Stimulated activated CD4-positive, alpha-beta T cell treated with anti-CD3 and anti-CD28 coated beads, Interleukin-1b, Interleukin-23, amount 100 ng/mL, for 48 hours (primary cell): ENCODE data around the gene STAM.
"Not testable (repeated sequence)": the region's sequence is repeated elsewhere in the genome, so short reads cannot be mapped to it uniquely, and the experiment has no call there.

Experiments
- DNase-seq: peaks from one replicate; pipeline ENCODE4 v3.0.0-alpha.2; 2020

Gene STAM

DNA sequence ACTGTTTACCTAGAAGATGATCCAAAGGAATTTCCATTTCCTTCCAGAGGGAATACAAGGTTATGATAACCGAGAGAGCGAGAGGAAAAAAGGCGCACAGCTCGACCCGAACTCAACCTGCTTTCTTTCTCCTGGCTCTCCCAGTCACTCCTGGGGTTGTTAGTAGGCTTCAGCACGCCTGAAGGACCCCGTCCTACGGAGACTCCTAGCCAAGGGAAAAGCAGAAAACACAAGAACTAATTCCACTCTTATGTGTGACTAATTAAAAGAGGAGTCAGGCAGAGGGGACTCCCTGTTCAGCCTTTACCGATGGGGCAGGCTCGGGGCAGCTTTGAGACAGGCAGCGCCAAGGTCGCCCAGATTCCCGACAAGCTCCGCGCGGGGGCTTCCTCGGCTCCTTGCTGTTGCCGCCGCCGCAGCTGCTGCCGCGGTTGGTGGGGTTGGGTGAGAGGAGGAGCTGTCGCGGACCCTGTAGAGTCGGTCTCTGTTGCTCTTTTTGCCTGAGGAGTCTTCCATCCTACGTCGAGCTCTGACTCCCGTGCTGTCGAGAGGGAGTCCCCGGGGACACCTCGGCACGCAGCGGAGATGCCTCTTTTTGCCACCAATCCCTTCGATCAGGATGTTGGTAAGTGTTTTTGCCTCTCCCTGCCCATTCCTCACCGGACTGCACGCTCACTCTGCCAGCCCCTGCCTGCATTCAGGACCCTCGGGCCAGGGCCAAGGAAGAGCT lies at the start of gene STAM:
TSS of gene STAM (plus strand) at position 397 of the 730 bp plus-strand sequence. CDS start at position 586, 189 bp downstream.
- peak; percentile 93 for DNase-seq

DNA sequence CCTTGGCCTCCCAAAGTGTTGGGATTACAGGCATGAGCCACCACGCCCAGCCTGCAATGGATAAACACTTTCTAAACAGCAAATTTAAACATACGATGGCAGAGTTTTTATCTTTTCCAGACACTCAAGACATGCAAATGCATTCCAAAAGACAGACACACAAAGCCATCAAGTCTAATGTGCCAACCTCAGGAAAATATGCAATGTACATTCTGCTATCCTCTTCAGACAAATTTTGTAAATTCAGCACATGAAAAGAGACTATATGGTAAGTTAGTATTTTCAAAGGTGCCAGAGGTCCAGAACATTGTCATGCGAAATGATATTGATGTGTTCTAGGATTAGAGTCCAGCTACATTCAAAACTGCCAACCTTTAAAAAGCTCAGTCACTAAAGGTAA lies 46.6 kb upstream of the STAM start:
- no peak for DNase-seq

DNA sequence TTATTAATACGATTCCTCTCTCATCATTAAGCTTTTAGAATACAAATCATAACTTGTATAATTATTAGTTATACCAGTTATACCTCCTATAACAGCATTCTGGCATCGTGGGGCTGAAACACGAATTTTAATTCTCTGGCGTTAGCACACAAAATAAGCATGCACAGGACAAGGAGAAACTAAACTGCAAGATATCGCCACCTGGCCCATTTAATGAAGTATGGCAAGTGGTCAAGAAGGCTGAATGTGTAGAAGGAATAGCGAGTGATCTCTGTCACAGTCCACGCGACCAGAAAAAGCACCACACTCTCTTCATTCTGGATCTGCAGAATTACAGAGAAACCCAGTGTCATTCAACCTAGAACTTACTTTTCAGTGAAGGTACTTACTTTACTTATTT lies 44.9 kb upstream of the STAM start:
- DNase-seq: no peak

DNA sequence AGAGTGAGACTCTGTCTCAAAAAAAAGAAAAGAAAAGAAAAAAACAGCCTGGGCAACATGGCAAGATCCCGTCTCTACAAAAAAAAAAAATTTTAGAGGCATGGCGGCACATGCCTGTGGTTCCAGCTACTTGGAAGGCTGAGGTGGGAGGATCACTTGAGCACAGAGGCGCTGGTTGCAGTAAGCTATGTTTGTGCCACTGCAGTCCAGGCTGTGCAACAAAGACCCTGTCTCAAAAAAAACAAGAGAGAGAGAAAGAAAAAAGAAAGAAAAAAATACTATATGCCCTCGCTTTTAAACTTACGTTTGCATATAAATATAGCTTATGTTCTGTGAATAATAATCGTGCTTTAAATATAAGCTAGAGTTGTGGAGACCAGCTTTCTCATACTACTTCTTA lies 38.0 kb upstream of the STAM start:
- no peak for DNase-seq

DNA sequence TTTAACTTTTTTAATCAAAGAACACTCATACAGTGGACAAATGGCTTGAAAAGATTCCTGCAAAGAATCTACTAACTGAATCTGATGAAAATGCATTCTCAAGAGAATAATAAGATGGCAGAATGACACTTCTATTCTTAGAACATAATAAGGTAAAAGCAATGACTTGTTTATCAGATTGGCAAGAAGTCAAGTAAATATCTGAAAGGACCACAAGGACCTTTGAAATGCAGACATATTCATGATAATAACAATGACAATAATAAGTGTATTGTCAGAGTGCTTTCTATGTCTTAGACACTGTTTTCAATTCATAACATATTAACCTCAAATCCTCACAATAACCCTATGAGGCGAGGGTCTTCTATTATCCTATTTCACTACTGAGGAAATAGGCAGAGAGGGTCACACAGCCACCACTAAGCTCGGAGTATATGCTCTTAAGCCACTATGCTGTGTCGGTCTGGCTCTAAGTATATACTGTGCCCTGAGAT lies 37.4 kb upstream of the STAM start:
- no peak for DNase-seq

DNA sequence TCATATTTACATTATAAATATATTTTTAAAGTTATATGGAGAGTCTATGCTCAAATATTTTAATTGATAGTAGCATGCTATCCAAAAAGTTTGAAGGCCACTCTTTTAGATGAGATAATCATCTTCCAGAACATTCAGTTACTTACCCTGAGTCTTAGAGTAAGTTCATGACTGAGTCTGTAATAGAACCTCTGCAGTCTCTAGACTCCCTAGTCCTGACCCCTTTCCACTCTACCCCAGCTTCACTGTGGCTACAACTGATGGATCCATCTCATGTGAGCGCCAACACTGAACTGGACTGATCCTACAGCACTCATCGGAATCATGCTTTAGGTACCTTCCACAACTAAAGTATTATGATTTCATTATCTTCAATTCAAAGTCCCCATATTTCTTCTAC lies 36.9 kb upstream of the STAM start:
- no peak for DNase-seq

DNA sequence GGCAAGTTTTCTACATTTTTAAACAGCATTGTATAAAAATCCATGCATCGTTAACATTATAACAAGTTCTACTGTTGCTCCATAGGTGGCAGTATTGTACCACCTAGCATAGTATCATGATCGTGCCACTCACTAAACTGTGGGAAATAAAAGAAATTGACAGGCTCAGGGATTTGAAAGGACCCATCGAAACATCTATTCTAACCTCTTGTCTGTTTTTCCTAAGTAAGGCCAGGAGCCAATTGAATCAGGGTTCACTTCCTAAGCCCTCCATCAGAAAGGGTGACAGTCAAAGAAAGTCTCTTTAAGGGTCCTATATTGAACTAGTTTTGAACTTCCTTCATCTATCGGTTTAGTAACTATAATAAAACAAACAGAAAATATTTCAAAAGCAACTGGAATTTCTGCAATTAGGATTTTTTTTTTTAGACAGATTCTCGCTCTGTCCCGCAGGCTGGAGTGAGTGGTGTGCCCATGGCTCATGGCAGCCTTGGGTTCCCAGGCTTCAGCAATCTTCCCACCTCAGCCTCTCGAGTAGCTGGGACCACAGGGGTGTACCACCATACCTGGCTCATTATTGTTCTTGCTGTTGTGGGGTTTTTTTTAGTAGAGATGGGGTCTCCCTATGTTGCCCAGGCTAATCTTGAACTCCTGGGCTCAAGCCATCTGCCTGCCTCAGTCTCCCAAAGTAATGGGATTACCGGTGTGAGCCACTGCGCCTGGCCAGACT lies 36.2 kb upstream of the STAM start:
- no peak for DNase-seq

DNA sequence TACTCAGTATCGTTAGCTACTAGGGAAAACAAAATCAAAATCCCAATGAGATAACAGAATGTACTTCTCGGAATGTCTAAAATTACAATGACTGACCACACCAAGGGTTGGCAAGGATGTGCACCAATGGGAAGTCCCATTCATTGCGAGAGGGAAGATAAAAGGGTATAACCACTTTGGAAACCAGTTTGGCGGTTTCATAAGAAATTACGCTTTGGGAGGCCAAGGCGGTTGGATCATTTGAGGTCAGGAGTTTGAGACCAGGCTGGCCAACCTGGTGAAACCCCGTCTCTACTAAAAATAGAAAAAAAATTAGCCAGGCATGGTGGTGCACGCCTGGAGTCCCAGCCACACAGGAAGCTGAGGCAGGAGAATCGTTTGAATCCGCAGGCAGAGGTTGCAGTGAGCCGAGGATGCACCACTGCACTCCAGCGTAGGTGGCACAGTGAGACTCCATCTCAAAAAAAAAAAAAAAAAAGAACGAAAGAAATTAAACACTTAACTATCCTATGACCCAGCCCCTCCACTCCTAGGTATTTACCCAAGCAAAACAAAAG lies 34.4 kb upstream of the STAM start:
- no peak for DNase-seq

DNA sequence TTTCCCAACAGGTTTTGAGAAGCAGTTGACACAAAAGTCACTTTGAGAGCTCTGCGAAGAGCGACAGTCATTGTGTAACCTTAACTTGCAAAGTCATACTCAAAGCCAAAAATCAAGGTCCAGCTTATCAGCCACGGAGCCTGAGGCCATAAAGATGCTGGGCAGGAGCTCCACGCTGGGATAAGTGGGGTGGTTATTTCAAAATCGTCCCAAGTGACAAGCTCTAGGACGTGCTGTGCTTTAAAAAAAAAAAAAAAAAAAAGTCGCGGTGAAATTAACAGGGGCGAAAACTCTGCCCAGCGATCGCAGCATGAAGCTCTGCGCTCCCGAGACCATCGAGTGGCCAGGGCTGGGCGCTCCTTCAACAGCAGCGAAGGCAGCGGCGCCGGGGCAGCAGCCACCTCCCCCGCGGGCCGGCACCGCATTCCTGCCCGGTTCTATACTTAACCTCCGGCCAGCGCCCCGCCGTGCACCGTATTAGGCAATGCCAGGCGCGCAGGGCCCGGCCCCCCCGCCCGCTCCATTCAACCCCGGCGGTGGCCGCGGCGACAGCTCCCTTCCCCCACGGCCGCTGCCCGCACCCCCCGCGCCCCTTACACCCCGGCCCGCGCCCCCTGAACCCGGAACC lies 27.4 kb upstream of the STAM start:
- peak; percentile 8 for DNase-seq

DNA sequence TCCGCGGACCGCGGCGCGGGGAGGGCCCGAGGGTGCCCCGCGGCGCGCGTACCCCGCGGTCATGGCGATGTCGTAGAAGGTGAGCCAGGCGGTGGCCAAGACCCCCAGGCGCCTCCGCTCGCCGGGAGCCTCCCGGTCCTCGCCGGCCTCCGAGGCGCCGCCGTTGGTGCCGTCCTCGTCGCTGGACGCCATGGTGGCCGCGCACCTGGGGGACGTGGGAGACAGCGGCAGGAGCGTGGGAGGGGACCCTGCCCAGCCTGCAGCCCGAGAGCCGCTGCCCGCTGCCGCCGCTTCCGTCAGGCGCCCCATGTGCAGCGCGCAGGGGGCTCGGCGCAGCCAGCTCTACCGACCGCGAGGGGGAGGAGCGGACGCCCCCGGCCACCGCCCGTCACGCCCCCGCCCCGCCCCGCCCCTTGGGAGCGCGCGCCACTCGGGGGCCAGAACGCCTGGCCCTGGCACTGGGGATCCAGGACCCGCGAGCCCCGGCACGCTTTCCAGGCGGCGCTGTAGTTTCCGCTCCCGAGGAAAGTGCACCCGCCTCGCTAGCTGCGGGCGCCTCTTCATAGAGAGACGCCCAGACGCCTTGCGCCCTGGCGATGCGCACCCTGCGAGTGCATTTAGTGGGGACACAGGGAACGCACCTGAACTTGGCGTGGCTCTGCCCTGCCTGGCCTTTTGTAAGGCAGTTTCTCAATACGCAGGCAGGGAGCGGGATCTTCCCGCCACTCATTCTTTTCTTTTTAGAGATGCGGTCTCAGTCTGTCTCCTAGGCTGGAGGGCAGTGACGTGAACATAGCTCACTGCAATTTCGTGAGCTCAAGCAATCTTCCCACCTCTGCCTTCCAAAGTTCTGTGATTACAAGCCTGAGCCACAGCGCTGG lies 26.7 kb upstream of the STAM start, which contains the start of gene HACD1:
TSS of gene HACD1 (minus strand) at position 344 of the 881 bp plus-strand sequence. CDS start at position 309, 35 bp downstream.
- DNase-seq: peak; percentile 38

DNA sequence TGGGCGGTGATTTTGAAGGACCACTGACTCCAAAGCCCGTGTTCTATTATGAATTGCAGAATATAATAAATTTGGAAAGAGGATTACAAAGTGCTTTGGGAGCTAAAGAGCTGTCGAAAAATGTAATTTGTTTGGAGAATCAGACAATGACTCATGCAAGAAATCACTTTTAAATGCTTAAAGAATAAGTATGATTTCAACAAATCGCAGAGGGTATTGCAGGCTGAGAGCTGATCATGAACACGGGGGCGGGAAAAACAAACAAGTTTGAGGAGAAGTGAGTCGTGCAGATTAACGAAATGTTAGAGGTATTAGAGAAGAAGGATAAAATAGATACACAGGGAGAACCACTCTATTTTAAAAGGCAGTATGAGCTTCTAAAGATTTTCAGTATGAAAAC lies 21.9 kb upstream of the STAM start:
- DNase-seq: no peak

DNA sequence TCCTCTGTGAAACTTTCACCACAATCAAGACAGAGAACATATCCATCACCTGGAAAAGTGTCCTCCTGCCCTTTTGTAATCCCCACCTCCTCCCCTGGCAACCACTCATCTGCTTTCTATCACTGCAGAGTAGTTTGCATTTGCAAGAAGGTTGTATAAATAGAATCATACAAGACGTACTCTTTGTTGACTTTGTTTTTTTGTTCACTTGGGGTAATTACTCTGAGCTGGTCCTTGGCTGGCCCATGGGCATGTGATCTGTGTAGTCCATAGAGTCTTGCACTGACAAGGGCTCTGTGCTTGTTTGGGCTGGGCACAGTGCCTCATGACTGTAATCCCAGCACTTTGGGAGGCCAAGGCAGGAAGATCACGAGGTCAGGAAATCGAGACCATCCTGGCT lies 19.0 kb upstream of the STAM start:
- DNase-seq: no peak

DNA sequence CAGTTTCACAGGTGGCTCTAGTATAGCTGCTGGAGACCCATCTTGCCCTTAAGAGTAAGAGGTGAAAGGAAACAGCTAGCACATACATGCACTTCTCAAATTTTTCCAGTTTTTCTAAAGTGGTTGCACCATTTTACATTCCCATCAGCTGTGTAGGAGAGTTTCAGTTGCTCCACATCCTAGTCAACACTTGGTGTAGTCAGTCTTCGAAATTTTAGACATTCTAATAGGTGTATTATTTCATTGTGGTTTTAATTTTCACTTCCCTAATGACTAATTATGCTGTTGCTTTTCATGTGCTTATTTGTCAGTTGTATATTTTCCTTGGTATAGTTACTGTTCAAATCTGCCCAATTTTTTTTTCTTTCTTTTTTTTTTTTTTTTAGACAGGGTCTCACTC lies 17.3 kb upstream of the STAM start:
- DNase-seq: no peak

DNA sequence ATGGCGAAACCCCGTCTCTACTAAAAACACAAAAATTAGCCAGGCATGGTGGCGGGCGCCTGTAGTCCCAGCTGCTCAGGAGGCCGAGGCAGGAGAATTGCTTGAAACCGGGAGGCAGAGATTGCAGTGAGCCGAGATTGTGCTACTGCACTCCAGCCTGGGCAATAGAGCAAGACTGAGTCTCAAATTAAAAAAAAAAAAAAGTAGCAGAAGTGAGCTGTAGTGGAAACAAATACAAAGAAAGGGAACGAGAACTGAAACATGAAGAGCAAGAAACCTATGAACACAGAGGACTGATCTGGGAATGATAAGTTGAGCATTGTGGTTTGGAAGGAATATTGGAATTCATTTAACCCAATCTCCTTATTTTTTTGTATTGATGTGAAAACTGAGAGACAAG lies 11.4 kb upstream of the STAM start:
- not testable (repeated sequence) for DNase-seq

DNA sequence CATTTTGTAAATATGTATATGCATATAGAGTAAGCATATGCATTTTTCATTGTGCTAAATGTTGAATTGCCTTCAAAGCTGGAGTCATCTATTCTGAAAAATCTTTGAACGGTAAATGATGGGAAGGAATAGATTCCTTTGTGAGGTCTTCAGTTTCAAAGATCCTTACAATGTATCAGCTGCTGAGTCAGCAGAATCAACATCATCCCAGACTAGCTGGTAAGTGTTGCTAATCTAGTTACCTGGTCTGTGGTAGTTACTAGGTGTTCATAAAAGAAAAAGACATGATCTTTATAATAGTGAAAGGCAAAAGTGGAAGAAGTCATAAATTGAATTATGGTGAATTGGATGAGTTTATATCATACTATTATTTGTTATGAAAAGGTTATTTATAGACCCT lies 10.6 kb upstream of the STAM start:
- DNase-seq: no peak

DNA sequence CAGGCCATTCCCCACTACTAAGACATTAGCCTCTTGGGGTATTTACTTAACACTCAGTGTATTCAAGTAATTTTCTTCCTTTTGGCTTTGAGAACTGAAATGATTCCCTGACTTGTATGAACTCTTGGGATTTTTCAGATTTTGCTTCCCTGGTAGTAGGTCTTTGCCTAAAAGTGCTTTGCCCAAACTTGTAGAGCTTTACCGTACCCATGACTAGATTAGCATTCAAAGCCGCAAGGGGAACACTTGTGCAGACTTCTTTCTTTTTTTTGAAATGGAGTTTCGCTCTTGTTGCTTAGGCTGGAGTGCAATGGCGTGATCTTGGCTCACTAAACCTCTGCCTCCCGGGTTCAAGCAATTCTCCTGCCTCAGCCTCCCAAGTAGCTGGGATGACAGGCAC lies 6.1 kb upstream of the STAM start:
- DNase-seq: no peak

DNA sequence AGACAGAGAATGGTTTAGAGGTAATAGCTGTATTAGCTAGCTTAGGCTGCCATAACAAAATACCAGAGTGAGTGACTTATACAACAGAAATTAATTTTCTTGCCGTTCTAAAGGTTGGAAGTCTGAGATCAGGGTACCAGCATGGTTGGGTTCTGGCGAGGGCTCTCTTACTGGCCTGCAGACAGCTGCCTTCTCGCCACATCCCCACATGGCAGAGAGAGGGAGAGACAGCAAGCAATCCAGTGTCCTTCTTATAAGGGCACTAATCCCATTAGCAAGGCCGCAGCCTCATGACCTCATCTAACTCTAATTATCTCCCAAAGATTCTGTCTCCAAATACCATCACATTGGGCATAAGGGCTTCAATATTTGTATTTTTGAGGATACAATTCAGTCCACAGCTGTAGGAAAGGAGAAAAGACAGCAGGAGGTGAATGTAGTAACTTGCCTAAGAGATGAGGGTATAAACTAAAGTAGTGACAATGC lies 3.6 kb upstream of the STAM start:
- DNase-seq: no peak

DNA sequence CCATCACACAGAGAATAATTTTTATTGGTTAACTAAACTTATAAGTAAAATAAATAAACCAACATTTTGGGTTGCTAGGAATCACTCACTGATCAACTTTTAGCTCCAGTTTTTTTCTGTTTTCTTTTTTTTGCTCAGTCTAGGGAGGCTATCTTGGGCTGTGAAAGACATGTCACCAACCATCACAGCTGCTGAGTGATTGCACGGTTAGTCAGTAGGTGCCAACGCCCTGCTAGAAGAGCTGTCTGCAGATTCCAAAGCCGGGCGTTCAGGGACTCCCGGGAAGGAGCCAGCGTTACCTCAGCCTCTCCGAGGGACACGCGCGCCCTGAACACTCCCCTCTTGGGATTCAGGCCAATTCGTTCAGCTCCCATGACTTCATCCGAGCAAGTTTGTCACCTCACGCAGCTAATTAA lies 604 bp upstream of the STAM start:
- DNase-seq: peak; percentile 25

DNA sequence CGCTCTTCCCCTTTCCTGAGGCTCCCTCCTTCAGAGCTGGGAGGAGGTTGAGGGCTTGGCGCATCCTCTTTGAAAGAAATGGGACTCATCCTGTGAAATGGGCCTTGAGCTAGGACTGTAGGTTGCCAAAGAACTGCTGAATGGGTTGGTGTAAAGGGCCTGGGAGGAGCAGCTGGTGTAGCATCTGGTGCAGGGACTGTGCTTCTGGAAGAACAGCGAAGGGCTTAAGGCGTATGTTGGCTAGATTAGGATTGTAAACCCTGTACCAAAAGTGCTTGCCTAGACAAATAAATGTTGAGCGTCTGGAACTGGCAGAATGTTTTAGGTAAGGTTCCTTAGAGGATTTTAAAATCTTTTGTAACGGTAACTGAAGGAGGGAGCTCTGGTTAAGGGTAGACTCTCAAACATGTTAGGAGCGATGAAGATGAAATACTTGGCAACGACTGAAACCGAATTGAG lies 563 bp downstream of the STAM start:
- no peak for DNase-seq

DNA sequence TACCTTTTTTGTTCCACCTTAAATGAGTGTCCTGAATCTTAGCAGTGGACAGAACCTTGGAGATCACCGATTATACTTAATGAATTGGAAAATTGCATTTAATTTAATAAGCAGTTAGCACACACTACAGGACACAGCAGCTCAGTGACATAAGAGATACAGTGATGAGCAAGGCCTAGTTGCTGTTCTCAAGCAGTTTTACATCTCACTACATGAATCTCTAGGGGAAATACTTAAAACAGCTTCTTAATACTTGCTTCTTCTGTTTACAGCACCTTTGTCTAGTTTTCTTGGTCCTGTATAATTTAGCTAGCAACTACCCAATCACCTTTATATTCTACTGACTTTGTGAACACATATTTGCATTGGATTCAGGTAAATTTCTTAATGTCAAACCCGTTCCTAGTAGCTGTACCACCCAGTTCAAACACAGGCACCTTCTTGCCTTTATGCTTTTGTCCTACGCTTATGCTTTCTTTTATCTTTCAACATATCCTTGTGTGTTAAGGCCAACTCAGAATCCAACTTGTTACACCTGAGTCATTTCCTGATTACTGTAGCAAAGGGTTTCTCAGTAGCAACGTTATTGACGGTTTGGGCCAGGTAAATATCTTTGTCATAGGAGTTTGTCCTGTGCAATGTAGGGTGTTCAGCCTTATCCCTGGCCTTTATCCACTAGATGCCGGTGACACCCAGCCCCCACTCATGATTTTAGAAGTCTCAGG lies 1.8 kb downstream of the STAM start:
- DNase-seq: no peak

DNA sequence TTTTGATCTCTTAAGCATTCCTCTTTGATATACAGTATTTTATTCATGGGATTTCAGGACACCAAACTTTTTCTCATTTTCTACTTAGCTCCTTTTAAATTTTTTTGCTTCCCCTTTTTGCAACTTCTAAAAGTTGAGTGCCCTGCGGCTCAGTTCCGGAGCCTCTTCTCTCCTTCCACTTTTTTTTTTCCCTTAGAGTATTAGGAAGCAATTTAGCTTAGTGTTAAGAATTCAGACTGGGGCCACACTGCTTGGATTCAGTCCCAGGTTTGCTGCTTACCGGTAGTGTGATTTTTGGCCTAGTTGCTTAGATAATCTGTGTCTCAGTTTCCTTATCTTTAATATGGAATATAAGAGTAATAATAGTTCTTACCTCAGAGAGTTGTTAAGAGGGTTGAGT lies 3.4 kb downstream of the STAM start:
- no peak for DNase-seq
